ENCODE results near the gene TDRD3.

The TDRD3 gene

GRCh38 chr13:60574735-60575134 is 177.7 kb downstream of the TDRD3 start:
- no peaks in the 10 kb centered on the region for H3K36me3 ChIP-seq
- no peaks in the 10 kb centered on the region for H3K9me3 ChIP-seq
- TF ChIP-seq CTCF (IDR thresholded peaks at IDR 0.05; ENCODE audit: low read depth, low read length): no peak
- no peaks in the 10 kb centered on the region for H3K4me1 ChIP-seq
- DNase-seq: no peak
- H3K4me3 ChIP-seq (ENCODE audit: low read depth, low read length): no peak overlapping the region
- no peaks in the 10 kb centered on the region for H3K27me3 ChIP-seq

- Histone ChIP-seq H3K9me3 (no peaks in the 10 kb centered on the region), H3K4me3 (ENCODE audit: low read depth, low read length) (no peak overlapping the region), H3K36me3 (no peaks in the 10 kb centered on the region), H3K27me3 (no peaks in the 10 kb centered on the region), H3K4me1 (no peaks in the 10 kb centered on the region)
- TF ChIP-seq CTCF (IDR thresholded peaks at IDR 0.05; ENCODE audit: low read depth, low read length): no peak
- DNase-seq: no peak
Measured at GRCh38 chr13:60575142-60575541, 178.1 kb downstream of the TDRD3 start.

- Histone ChIP-seq H3K4me1 (no peaks in the 10 kb centered on the region), H3K36me3 (no peaks in the 10 kb centered on the region), H3K4me3 (ENCODE audit: low read depth, low read length) (no peak overlapping the region), H3K27me3 (no peaks in the 10 kb centered on the region), H3K9me3 (no peaks in the 10 kb centered on the region)
- TF ChIP-seq CTCF (IDR thresholded peaks at IDR 0.05; ENCODE audit: low read depth, low read length): no peak
- no peak for DNase-seq
Measured at GRCh38 chr13:60577761-60578160, 180.7 kb downstream of the TDRD3 start.

DNA sequence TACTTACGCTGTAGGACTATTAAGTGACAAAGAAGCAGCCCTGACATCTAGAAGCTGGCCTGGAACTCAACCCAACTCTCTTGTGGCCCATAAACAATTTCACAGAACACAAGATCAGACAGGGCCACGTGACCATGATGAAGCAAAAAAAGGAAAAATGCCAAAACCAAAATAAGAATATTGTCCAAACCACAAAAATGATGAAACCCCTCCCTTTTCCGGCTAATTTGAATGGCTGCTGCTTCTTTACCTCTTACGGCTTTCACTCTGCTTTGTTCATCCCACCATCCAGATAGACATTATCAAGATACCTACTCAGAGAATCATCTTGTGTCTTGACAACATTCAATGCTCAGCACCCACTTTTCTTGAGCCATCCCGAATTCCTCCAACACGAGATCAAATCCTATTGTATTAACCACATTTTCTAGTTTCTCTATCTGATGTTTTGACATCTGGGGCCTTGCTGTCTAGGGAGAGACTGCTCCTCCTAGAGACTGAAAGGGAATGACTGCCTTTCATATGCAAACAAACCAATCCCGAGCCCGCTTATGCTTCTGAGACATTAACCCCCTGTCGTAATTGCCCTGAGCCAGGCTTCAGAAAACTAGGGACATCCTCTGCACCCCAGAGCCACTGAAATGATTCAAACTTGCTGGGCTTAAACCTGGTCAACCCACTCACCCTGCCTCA is 186.3 kb downstream of the TDRD3 start:
- Histone ChIP-seq H3K4me1 (no peaks in the 10 kb centered on the region), H3K36me3 (no peaks in the 10 kb centered on the region)
- DNase-seq: no peak

GRCh38 chr13:60583911-60584753 is 187.1 kb downstream of the TDRD3 start:
- Histone ChIP-seq H3K36me3 (no peaks in the 10 kb centered on the region), H3K27me3 (no peaks in the 10 kb centered on the region), H3K9me3 (no peaks in the 10 kb centered on the region), H3K4me1 (no peaks in the 10 kb centered on the region), H3K4me3 (ENCODE audit: low read depth, low read length) (no peak overlapping the region)
- no peak for TF ChIP-seq CTCF (IDR thresholded peaks at IDR 0.05; ENCODE audit: low read depth, low read length)
- peak; percentile 15 for DNase-seq

More for the DNA sequence above, 186.3 kb downstream of the TDRD3 start:
- no peak for TF ChIP-seq CTCF (IDR thresholded peaks at IDR 0.05; ENCODE audit: low read depth, low read length)
- Histone ChIP-seq H3K9me3 (no peaks in the 10 kb centered on the region), H3K4me3 (ENCODE audit: low read depth, low read length) (no peak overlapping the region), H3K27me3 (no peaks in the 10 kb centered on the region)

DNA sequence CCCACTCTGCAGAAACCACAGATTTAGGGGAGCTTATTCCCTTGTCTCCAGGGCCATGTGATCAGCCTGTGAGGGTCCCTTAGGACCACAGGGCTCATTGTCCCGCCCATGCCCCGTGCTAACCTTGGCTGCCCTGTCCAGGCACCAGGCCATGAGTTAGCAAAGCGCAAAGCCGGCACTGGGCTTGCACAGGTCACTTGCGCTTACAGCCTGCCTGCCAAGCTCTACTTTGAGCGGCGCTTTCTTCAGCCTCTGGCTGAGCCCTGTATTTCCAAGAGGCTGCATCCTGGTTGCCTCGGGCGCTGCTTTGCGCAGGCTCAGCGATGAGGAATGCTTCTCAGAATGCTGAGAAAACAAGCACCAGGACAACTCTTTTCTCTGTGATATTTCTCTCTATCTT is 188.0 kb downstream of the TDRD3 start:
- no peak for DNase-seq
- H3K4me1 ChIP-seq: no peaks in the 10 kb centered on the region
- H3K27me3 ChIP-seq: no peaks in the 10 kb centered on the region
- H3K9me3 ChIP-seq: no peaks in the 10 kb centered on the region
- no peak overlapping the region for H3K4me3 ChIP-seq (ENCODE audit: low read depth, low read length)
- TF ChIP-seq CTCF (IDR thresholded peaks at IDR 0.05; ENCODE audit: low read depth, low read length): no peak
- H3K36me3 ChIP-seq: no peaks in the 10 kb centered on the region

All from BE2C (cell line).